GM06990 (cell line): ENCODE data around the gene SIPA1.
A peak's percentile ranks its signal among the peaks of the same experiment; 100 is the strongest.

Source experiments
- DNase-seq: peaks from one replicate; pipeline ENCODE4 v3.0.0-alpha.2; 2011; ENCODE audit not compliant: insufficient read length; ENCODE audit errors: extremely low read depth
- H3K27me3 ChIP-seq: replicated peaks from 2 replicates; pipeline ENCODE4 v1.6.0; 2011; ENCODE audit warnings: low read length; ENCODE audit not compliant: control insufficient read depth, insufficient read depth
- H3K36me3 ChIP-seq: 2 replicates; pipeline ENCODE4 v1.5.1; 2011; ENCODE audit warnings: low read length; ENCODE audit not compliant: control insufficient read depth, insufficient read depth
- H3K4me3 ChIP-seq: replicated peaks from 2 replicates; pipeline ENCODE4 v1.5.1; 2011; ENCODE audit warnings: low read depth, mild to moderate bottlenecking, control low read depth, low read length
- CTCF ChIP-seq: IDR thresholded peaks from 2 replicates; pipeline ENCODE4 v1.5.1; 2011; ENCODE audit warnings: low read length, control low read depth, mild to moderate bottlenecking, inconsistent platforms; ENCODE audit not compliant: insufficient read depth, poor library complexity, severe bottlenecking

SIPA1 gene

DNA sequence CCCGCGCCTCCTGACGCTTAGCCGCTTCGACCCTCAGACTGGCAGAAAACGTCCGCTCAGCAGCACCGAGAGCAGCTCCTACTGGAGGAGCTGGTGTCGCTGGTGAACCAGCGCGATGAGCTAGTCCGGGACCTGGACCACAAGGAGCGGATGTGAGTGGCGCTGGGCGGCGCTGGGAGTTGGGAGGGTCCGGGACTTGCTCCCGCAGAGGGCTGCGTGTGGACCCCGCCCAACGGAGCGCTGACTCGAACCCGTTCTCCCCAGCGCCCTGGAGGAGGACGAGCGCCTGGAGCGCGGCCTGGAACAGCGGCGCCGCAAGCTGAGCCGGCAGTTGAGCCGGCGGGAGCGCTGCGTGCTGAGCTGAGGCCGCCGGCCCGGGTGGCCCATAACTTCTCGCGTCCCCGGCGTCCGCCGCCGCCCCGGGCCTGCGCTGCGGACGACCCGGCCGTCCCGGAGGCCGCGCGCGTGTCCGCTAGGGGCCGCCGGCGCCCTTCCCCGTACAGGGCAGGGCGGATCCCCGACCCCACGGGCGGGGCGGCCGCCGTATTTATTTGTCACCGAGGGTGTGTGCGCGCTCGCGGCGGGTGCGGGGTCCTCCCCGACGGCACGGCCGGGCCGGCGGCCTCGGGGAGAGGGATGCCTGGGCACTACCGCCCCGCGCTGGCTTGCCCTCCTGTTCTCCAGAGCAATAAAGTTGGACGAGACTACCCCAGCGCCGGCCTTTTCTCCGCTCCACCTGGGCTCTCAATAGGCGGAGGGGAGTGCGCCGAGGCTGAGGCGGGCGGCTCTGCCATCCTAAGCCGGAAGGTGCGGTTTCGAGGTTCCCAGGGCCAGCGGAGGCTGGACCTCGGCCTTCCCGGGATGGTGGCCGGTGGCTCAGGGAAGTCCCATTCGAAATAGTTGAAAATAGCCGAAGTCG, 45.7 kb upstream of the SIPA1 start:
- no peak for TF ChIP-seq CTCF
- H3K27me3 ChIP-seq = no peaks in the 10 kb centered on the region
- no peak overlapping the region for H3K4me3 ChIP-seq
- no peak for DNase-seq
- H3K36me3 ChIP-seq = peaks cover 21% of the 10 kb centered on the region

DNA sequence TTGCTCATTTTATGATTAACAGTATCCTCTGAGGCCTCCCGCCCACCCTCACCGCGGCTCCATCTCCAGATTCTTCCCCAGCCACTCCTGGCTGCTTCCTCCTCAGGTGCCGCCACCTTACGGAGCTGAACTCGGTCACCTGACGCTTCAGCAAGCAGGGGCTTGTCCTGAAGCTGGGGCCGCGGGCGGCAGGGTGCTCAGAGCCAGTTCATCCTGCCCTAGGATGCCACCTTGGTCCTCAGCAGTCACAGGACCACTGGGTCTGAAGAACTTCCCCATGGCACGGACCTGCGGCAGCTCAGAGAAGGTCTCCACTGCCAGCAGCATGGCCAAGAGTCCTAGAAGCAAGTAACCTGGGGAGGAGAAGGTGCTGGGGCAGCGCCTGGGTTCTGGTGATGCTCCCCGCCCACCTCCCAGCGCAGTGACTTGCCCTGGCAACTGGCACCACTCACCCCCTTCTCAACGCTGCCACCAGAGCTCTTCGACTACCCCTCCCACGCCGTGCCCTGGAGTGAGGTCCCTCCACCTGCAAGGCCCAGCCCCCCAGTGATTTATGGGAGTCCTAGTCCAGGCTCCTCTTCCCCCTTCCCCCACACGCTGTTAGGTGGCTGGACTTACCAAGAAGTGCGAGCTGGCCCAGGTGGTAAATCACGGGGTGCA, 44.9 kb upstream of the SIPA1 start:
- H3K4me3 ChIP-seq = no peak overlapping the region
- TF ChIP-seq CTCF = no peak

DNA sequence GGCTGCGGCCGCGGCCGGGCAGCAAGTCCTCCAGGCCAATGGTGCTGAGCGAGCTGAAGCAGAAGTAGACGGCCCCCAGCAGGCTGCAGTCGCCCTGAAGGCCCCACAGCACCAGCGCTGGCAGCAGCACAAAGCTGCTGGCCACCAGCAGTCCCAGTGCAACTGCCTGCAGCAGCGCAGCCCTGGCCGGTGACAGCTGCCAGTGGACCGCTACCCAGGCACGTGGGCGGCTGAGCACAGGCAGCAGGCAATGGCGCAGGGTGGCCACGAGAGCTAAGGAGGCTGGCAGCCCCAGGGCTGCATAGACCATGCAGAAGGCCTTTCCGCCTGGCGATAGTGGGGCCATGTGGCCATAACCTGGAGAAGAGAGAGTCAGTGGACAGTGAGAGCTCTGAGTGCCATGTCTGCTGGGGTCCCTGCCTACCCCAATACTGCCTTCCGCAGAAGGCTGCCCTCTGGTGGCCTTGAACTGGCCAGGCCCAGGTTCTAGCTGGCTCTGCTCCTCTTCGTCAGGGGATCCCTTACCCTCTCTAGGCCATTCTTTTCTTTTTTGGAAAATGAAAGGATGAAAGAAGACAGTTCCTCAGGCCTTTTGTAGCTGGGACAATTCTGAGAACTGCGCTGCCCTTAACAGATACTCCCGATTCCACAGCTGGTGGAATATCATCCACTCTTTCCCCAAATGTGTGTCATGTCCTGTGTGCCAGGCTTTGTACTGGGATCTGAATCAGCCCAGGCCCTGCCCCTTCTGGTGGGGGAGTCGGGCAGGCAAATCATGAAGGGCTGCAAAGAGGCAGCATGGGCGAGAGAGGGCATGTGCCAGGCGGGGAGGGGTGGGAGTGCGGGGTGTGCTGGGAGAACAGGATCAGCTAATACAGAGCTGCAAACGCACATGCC, 44.1 kb upstream of the SIPA1 start:
- peak; percentile 78 for TF ChIP-seq CTCF
- H3K4me3 ChIP-seq = no peak overlapping the region
- no peak for DNase-seq
- H3K27me3 ChIP-seq = no peaks in the 10 kb centered on the region
- peaks cover 30% of the 10 kb centered on the region for H3K36me3 ChIP-seq

More for the DNA sequence above, 44.9 kb upstream of the SIPA1 start:
- no peaks in the 10 kb centered on the region for H3K27me3 ChIP-seq
- H3K36me3 ChIP-seq = peaks cover 24% of the 10 kb centered on the region
- DNase-seq = no peak

DNA sequence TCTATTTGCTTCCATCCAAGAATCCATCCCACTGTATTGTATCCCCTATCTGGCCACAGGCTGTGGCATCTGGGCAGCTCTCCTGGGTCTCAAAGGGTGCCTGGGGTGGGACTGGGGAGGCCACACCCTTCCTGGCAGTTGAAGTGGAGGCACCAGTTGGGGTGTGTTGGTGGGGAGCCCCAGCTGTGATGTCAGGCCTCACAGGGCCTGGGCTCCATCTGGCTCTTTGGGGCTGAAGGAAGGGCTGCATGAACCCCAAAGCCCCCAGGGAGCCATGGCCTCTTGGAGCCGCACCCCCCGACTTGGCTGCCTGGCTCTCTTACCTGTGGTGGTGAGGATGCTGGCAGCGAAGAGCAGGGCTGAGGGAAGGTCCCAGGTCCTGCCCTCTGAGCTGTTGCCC, 42.8 kb upstream of the SIPA1 start:
- DNase-seq = no peak
- H3K36me3 ChIP-seq = peaks cover 32% of the 10 kb centered on the region
- H3K4me3 ChIP-seq = no peak overlapping the region
- TF ChIP-seq CTCF = no peak
- H3K27me3 ChIP-seq = no peaks in the 10 kb centered on the region

DNA sequence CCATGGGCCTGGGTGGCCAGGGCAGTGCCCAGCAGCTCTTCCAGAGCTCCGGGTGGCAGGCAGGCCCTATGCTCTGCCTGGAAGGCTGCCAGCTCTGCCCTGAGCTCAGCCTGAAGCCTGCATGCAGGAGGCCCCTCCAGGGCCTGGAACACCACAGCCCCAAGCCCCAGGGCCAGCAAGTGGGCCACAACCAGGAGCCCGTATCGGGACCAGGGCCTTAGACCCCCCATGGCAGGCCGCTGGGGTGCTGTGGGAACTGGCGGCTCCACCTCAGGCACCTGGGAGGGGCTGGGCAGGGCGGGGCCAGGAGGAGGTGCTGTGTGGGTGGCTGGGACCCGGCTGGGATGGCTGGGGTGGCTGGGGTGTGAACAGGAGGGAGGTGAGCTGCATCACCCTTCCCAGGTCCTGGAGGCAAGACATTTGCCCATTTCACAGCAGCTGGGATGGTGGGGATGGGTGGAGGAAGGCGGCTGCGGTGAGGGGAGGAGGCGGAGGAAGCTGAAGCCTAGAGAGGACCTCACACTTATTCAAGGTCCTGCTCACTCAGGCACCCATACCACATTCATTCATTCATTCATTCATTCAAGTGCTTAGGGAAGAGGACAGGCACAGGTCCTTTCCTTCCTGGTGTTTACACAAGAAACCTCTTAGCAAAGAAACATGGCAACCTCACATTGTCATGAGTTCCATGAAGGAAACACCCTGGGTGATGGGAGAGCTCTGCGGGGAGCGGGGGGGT, 42.2 kb upstream of the SIPA1 start, which contains the start of gene KCNK7:
Gene KCNK7 (minus strand): TSS at position 258 of the 739 bp plus-strand sequence. CDS start 28 bp downstream, at position 230.
- Histone ChIP-seq H3K27me3 (no peaks in the 10 kb centered on the region), H3K36me3 (peaks cover 29% of the 10 kb centered on the region), H3K4me3 (no peak within 1 kb of the TSS)
- TF ChIP-seq CTCF = no peak
- DNase-seq = no peak
